DMS114 treated with DMSO at 0.1 percent for 48 hours (cell line): ENCODE data around the gene HERC6.
A peak's percentile ranks its signal among the peaks of the same experiment; 100 is the strongest.
"Not testable (repeated sequence)": the region's sequence is repeated elsewhere in the genome, so short reads cannot be mapped to it uniquely, and the experiment has no call there.

Source experiments
- DNase-seq: peaks from one replicate; lab custom pipeline; 2025; ENCODE audit not compliant: unreplicated experiment; lab: John Stamatoyannopoulos, UW

HERC6 gene

DNA sequence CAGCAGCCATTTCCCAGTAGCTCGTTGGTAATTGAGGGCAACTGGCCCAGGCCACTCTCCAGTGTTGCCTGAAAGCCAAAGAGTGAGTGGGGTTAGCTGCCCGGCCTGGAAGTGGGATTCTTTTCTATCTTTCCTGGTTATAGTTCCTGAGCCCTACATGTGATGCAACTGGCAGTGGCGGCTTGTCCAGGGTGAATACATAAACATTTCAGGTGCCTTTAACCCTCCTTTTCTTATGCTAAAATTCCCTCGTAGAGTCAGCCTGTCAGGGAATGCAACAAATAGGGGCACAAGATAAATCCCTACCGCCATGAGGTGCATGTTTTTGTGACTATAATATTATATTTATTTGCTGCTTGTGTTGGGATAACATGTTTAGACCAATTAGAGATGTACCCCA lies 64.8 kb downstream of the HERC6 start:
- no peak for DNase-seq

DNA sequence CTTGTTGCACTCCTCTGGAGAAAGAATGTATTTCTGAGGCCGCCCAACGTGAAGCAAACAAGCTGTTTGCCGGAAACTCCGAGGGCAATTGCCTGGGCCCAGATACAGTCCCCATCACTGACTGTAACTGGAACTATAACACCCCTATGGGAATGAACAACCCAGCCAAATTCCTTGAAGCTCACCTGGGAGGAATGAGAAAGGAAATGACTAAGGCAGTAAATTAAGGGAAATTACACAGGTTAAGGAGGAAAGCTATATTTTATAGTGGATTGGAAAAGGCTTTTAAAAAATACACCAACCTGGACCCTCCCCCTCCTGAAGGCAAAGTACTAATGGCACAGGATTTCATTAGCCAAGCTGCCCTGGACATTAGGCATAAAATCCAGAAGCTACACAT lies 66.6 kb downstream of the HERC6 start:
- no peak for DNase-seq

DNA sequence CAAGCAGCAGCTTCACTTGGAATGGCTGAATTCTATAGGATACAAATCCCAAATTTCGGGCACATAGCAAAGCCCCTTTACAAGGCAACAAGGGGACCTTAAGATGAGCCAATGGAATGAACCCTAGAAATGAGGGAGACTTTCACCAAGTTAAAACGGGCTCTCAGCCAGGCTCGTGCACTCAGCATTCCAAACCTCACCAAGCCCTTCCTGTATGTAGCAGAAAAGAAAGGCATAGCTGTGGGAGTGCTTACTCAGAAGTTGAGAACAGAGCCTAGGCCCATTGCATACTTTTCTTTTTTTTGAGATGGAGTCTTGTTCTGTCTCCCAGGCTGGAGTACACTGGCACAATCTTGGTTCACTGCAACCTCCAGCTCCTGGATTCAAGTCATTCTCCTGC lies 67.5 kb downstream of the HERC6 start:
- no peak for DNase-seq

DNA sequence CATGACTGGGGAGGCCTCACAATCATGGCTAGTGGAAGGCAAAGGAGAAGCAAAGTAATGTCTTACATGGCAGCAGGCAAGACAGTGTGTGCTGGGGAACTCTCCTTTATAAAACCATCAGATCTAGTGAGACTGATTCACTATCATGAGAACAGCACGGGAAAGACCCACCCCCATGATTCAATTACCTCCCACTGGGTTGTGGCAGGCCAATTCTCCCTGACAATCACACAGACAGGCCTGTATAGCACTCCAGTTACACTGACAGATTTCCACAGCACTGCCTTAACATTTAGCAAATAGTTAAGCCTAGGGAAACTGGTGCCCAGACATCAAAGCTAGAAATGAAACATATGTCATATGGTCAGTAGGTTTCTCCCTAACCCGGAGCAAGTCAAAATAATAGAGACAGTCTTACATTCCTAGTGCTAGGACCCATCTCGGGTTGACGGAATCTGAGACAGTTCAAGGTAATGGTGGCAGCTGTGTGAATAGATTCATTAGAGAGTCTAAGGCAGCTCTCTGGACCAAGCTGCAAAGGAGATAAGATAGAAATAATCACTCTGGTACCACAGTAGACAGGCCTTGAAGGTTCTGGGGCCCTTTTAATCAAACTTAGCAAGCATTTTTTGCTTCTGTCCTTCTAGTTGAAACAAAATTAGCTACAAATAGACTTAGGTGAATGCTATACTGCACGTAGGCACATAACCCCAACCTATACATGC lies 68.9 kb downstream of the HERC6 start:
- DNase-seq, result no peak

DNA sequence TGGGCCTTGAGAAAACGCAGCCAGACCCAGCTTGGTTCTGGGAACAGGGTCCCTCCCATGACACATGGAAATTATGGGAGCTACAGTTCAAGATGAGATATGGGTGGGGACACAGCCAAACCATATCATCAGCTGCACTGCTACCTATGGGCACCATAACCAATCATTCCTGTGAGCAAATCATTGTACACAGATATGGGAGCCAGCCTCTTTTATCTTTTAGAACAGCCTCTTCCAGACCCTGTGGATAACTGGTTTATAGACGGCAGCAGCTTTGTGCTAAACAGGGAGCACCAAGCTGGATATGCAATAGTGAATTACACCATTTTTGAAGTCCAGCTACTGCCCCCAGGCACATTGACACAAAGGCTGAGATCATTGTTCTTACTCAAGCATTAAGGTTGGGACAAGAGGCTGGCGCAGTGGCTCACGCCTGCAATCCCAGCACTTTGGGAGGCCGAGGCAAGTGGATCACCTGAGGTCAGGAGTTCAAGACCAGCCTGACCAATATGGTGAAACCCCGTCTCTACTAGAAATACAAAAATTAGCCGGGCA lies 69.6 kb downstream of the HERC6 start:
- not testable (repeated sequence) for DNase-seq

DNA sequence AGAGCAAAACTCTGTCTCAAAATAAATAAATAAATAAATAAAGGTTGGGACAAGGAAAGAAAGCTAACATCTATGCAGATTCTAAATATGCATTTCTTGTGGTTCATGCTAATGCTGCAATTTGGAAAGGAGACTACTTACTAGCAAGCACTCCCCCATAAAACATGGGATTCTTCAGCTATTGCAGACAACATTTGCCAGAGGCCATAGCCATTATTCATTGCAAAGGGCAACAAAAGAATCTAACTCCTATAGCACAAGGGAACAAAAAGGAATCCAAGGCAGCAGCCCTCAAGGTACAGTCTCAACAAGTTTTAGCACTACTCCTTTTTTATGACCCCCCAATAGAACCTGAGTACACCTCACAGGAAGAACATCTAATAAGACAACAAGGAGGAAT lies 70.2 kb downstream of the HERC6 start:
- no peak for DNase-seq

DNA sequence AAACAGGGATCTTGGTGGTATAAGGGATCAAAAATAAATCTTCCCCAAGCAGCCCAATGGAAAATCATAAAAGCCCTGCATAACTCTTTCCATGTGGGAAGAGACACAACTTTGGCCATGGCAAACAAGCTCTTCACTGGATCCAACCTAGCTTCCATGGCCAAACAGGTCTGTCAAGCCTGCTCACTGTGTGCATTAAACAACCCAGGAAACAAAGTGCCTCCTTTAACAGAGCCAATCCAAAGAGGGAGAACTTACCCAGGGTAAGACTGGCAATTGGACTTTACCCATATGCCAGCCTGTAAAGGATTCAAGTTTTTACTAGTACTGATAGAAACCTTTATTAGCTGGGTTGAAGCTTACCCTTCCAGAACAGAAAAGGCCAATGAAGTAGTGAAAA lies 70.6 kb downstream of the HERC6 start:
- DNase-seq, result no peak

DNA sequence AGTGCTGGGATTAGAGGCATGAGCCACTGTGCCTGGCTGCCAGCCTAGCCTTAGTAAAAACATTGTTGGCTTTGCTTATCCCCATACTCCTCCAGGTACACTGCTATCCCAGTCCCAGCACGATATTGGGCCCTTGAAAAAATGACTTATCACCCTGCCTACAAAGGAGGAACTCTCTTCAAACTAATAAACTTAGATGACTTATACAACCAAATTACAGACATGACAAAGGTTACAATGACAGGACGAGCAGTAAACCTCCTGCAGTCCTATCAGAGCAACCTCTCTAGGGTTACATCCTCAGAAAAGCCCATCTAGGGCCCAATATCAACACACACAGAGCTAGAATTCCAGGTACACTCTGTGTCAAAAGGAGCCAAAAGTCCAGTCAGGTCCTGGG lies 72.6 kb downstream of the HERC6 start:
- no peak for DNase-seq

DNA sequence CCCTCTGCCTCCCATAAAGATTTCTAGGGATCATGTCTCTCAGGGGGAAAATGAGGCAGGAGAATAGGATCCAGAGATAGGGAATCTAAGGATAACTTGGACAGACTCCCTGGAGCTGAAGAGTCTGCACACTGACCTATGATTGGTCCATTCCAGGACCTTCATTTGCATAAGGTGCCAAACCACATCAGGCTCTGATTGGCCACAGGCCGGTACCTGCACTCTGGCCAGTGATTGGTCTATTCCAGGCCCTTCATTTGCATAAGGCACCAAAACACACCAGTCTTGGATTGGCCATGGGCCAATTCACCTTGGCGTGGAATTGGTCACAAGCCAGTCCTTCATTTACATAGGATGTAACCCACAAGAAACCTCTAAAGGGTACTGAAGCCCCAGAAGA lies 74.3 kb downstream of the HERC6 start:
- DNase-seq, result no peak

DNA sequence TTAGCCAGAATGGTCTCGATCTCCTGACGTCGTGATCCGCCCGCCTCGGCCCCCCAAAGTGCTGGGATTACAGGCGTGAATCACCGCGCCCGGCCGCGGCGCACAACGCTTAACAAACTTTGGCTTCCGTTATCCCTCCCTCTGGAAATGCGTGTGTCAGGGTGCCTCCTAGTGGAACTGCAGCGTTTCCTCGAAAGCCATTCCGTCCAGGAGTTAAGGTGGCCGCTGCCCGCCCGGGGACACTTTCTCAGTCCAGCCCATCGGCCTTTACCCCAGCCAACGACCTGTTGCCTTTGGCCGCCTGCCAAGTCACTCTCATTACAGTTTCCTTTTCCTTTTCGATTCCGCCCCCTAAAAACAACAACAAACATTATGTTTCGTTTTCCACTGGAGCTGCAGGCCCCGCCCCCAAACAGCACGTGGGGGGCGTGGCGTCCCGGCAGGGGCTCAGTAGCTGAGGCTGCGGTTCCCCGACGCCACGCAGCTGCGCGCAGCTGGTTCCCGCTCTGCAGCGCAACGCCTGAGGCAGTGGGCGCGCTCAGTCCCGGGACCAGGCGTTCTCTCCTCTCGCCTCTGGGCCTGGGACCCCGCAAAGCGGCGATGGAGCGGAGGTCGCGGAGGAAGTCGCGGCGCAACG lies 78.1 kb downstream of the HERC6 start, which contains the start of gene HERC5:
HERC5 (plus strand) TSS at position 450 of the 637 bp plus-strand sequence; CDS start at position 601, 151 bp downstream.
- peak; percentile 71 for DNase-seq

DNA sequence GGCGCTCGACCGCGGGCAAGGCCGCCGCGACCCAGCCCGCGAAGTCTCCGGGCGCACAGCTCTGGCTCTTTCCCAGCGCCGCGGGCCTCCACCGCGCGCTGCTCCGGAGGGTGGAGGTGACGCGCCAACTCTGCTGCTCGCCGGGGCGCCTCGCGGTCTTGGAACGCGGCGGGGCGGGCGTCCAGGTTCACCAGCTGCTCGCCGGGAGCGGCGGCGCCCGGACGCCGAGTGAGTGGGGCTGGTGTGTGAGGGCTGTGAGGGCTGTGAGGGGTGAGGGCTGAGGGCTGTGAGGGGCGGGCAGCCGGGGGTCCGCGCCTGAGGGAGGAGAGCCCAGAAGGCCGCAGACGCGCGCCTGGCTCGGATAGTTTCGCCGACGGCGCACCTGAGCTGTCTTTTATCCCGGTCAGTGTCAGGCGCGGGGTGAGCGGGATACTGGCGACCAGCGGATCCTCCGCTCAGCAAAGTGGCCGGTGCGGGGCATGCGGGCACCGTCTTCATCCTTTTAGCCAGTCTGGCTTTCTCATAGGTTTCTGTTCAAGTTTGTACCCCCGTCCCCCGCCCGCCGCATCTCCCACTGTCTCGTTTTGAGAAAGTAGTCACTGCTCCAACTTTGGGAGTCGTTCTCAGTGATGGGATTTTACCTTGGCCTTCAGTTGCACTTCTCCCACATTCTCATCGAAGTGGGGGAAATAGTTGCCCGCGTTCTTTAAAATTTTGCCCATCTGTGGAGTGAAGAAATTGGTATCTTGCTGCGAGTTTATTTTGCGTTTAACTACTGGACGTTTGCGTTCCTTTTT lies 78.9 kb downstream of the HERC6 start:
- DNase-seq, result no peak

DNA sequence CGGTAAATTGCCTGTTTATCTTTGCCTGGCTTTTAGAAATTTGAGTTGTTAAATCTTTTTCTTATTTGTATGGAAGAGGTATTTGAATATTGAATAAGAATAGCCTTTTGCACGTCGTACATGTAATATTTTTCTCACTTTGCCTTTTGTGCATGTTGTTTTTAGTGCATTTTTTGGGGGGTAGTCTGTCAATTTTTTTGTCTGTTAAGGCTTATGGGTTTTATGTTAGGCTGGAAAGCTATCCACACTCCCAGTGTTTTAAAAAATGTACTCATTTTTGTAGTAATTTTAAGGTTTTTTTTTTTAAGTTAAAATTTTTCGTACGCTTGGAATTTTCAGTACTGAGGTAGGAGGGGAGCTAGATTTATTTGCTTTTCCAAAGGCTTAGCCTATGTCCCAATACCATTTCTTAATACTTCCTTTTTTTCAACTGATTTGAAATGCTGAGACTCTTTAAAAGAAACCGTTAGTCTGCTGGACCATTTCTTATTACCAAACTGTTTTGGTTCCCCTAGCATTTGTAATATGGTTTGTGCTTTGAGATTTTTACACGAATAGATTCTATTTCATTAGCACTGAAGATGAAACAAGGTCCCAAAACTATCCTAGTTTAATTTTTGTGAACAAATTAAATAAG lies 79.6 kb downstream of the HERC6 start:
- no peak for DNase-seq

DNA sequence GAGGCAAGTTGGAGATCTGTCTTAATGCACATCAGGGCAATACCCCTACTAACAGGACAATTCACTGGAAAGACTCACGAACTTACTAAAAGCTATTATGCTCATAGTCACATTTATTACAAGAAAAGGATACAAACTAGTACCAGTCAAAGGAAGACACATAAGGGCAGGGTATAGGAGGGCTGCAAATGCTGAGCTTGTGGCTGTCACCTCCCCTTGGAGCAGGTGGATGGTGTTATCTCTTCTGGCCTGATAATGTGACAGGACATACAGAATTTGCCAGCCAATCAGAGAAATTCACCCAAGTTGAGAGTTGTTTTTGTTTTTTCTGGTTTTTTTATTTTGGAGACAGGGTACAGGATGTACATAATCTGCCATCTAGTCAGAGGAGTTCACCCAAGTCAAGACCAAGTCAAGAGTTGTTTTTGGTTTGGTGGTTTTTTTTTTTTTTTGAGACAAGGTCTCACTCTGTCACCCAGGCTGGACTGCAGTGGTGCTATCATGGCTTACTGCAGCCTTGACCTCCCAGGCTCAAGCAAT lies 87.1 kb downstream of the HERC6 start:
- no peak for DNase-seq

DNA sequence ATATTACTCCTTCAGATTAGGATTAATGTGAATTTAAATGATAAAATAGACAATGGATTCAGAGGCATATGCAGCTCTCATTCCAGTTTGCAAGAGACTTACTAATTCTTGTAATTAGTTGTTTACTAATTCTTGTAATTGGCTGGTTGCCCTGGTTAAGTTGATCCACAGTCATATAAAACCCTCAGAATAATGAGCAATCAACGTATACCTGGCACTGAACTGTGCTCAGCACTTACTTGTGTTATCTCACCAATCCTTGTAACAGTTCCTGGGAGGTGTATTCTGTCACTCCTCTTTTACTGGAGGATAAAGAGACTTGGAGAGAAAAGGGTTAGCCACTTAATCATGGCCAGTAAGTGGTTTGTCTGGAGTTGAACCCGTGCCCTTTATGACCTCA lies 88.7 kb downstream of the HERC6 start:
- DNase-seq, result no peak

DNA sequence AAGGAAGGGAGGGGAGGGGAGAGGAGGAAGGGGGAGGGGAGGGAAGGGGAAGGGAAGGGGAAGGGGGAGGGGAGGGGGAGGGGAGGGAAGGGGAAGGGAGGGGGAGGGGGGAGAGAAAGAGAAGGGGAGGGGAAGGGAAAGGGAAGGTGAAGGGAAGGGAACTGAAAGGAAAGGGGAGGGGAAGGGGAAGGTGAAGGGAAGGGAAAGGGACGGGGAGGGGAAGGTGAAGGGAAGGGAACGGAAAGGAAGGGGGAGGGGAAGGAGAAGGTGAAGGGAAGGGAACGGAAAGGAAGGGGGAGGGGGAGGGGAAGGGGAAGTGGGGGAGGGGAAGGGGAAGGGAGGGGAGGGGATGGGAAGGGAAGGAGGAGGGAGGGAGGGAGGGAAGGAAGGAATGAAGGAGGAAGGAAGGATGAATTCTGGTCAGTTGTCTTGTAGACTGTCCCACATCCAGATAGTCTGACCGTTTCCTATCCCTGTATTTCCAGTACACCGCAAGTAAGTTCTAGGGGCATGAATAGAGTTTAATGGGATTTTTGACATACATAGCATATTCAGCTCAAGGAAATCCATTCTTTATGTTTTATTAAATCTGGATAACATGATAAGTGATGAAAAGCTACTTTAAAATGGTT lies 98.7 kb downstream of the HERC6 start:
- DNase-seq, result no peak

DNA sequence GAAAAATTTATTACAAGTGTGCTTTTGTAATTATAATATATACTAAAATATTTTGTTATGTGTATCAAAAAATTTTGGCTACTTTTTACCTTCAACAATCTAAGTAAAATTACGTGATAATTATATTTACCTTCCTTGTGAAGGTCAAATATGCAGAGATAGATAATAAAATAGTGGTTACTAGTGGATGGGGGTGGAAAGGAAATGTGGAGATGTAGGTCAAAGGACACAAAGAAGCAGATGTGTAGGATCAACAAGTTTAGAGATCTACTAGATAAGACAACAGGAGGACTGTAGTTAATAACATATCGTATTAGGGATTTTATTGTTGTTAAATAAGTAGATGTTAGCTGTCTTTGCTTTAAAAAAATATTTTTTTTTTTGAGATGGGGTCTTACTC lies 99.6 kb downstream of the HERC6 start:
- DNase-seq, result no peak

DNA sequence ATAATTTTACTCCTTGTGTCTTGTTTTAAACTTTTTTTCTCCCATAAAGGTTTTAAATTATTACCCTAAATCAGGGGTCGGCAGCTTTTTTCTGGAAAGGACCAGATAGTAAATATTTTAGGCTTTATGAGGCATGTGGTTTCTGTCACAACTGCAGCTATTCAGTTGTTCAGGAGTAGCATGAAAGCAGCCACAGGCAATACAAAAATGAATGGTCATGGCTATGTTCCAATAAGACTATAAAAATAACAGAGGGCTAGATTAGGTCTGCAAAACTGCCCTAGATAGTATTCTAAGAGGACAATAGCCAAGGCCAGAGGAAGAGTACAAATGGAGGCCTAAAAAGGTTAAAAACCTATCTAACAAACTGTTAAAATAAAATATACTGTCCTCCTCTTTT lies 102.9 kb downstream of the HERC6 start:
- DNase-seq, result no peak

DNA sequence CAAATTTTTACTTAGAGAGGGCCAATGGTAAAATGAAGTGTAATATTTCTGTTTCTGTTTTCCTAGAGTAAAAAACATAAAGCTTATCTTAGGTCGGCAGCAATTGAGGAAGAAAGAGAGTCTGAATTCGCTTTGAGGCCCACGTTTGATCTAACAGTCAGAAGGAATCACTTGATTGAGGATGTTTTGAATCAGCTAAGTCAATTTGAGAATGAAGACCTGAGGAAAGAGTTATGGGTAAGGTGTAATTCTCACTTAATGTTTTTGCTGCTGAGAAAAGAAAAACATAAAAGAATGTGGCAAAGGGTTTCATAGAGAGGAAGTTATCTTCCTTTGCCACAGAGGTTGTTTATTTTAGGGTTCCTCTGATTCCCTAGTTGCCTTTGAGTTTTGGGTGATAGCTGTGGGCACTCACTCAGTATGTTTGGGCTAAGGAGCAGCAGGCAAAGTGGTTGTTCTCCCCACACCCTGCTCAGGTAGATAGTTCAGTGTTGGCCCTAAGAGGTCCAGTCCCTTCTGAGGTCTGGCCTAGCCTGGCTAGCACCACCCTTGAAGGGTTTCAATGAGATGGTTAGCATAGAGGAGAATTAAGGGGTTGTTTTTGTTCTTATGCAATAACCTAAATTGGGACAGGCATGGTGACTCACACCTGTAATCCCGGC lies 110.6 kb downstream of the HERC6 start:
- DNase-seq, result no peak
